ENCODE measurements around the gene TRIM37.

TRIM37 gene

DNA sequence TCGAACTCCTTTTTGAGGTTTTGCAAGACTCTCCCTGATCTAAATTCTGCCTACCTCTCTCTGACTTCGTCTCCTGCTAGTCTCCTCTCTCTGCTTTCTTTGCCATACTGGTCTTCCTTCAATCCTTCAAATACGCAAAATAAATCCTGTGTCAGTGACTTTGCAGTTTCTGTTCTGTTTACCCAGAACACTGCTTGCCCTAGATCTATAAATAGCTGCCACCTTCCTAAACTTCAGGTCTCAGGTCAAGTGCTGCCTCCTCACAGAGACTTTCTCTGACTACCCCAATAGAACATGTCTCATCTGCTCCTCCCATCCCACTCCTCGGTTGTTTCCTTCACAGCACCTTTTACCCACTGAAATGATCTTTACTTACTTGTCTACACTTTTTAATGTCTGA, 78.9 kb downstream of the TRIM37 start:
- H3K27ac ChIP-seq = no peak overlapping the region
- CTCF ChIA-PET = no interaction called here

DNA sequence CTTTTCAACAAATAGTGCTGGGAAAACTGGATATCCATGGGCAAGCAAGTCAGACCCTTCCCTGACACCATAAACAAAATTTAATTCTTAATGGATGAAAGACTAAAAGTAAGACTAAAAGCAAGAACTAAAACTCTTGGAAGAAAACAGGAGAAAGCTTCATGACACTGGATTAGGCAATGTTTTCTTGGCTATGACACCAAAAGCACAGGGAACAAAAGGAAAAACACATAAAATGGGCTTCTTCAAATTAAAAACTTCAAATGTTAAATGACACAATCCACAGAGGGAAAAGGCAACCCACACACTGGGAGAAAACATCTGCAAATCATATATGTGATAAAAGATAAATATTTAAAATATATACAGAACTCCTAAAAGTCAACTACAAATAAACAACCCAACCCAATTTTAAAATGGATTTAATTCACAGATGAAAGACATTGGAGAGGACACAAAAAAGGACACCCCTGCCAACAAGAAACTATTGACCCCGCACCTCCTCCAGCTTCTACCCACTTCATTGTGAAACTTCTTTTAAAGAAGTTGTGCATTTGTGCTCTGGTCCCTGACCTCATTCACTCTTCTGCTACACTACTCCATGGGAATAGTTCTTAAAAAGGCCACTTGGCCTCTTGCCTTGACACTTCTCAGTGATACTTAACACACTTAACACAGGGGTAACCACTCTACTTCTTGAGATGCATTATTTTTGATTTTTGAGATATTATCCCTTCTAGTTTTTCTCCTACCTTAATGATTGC, 80.3 kb downstream of the TRIM37 start:
- TF ChIP-seq, protein P1, sequence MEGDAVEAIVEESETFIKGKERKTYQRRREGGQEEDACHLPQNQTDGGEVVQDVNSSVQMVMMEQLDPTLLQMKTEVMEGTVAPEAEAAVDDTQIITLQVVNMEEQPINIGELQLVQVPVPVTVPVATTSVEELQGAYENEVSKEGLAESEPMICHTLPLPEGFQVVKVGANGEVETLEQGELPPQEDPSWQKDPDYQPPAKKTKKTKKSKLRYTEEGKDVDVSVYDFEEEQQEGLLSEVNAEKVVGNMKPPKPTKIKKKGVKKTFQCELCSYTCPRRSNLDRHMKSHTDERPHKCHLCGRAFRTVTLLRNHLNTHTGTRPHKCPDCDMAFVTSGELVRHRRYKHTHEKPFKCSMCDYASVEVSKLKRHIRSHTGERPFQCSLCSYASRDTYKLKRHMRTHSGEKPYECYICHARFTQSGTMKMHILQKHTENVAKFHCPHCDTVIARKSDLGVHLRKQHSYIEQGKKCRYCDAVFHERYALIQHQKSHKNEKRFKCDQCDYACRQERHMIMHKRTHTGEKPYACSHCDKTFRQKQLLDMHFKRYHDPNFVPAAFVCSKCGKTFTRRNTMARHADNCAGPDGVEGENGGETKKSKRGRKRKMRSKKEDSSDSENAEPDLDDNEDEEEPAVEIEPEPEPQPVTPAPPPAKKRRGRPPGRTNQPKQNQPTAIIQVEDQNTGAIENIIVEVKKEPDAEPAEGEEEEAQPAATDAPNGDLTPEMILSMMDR (conservative IDR thresholded peaks at IDR 0.05; ENCODE audit: low read depth) = no peak
- DNase-seq (ENCODE audit: low spot score) = no peak
- POLR2A ChIA-PET (ENCODE audit: low non-redundant PET) = no interaction called here
- CTCF ChIA-PET = no interaction called here
- H3K27ac ChIP-seq = no peak overlapping the region

More for the DNA sequence above, 78.9 kb downstream of the TRIM37 start:
- TF ChIP-seq, protein P1 (conservative IDR thresholded peaks at IDR 0.05; ENCODE audit: low read depth) = no peak
- POLR2A ChIA-PET (ENCODE audit: low non-redundant PET) = no interaction called here
- DNase-seq (ENCODE audit: low spot score) = no peak

DNA sequence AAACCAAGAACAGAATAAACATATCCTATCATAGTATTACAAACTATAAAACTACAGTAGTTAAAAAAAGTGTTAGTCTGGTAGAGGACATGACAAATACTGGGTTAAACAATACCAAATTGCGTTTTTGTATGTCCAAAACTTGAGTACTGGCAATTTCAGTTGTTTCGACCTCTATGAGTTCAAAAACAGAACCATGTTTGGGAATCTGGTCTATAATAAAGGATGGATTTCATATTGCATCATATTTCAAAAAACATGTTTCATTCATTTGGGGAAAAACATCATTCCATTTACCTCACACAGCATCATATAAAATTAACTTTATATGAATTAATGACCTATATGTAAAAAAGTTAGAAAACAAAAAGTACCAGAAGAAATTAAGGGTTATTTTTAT, 81.8 kb downstream of the TRIM37 start:
- DNase-seq (ENCODE audit: low spot score) = no peak
- ChIA-PET CTCF (no interaction called here), POLR2A (ENCODE audit: low non-redundant PET) (no interaction called here)
- TF ChIP-seq, protein P1 (conservative IDR thresholded peaks at IDR 0.05; ENCODE audit: low read depth) = no peak
- no peak overlapping the region for H3K27ac ChIP-seq

DNA sequence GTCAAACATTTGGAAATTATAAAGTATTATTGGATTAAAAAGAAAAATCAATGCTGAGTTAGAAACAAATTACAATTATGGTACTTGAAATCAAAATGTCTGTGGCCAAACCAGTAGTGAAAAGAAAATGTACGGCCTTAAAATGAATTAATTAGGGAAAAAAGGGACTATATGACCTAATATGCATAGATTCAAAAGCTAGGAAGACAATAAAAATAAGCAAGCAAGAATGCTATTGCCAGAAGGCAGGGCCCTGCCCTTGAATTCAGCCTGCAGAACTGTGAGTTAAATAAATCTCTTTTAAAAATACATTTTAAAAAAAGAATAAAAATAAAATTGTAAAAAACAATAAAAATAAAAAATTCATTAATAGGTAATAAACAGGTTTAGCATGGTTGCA, 88.7 kb downstream of the TRIM37 start:
- TF ChIP-seq, protein P1 (conservative IDR thresholded peaks at IDR 0.05; ENCODE audit: low read depth) = no peak
- no peak for DNase-seq (ENCODE audit: low spot score)
- H3K27ac ChIP-seq = no peak overlapping the region
- POLR2A ChIA-PET (ENCODE audit: low non-redundant PET) = no interaction called here
- CTCF ChIA-PET = no interaction called here

- H3K27ac ChIP-seq = no peak overlapping the region
- ChIA-PET CTCF (interaction anchor here (0.5 kb wide), 1 partner anchor 13 kb away, joined by 3 read pairs; no protein-coding TSS in a partner anchor), POLR2A (ENCODE audit: low non-redundant PET) (no interaction called here)
- no peak for DNase-seq (ENCODE audit: low spot score)
- TF ChIP-seq, protein P1 (conservative IDR thresholded peaks at IDR 0.05; ENCODE audit: low read depth) = no peak
Observed at GRCh38 chr17:59011975-59012374, 94.7 kb downstream of the TRIM37 start.

DNA sequence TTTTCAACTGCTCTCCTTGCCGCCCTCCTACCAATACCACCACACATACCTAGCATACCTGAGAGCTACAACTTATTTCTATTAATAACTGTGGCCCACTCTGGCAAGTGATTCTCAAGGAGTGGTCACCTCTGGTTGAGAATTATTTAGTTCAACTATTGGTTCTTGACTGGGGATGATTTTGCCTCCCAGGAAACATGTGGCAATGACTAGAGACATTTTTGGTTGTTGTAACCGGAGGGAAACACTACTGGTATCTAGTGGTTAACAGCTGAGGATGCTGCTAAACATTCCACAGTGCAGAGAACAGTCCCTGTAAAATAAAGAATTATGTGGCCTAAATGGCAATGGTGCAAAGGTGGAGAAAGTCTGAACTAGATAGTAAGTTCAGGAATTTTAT, 96.7 kb downstream of the TRIM37 start:
- no peak for DNase-seq (ENCODE audit: low spot score)
- POLR2A ChIA-PET (ENCODE audit: low non-redundant PET) = no interaction called here
- TF ChIP-seq, protein P1 (conservative IDR thresholded peaks at IDR 0.05; ENCODE audit: low read depth) = no peak
- CTCF ChIA-PET = interaction anchor here (0.6 kb wide), 2 partner anchors 36 to 491 kb away, joined by 3 read pairs; no protein-coding TSS in a partner anchor
- no peak overlapping the region for H3K27ac ChIP-seq
